ENCODE measurements around the gene EPHA10. TPM values are rescaled to one million over a fixed set of nuclear protein-coding genes. Genes with fewer than 3 reads are reported as not detected.
"Not testable (repeated sequence)": the region's sequence is repeated elsewhere in the genome, so short reads cannot be mapped to it uniquely, and the experiment has no call there.

EPHA10 gene
- total RNA-seq, 2 experiments from 2014 or later = not detected

- Mint-ChIP-seq H3K27me3 (peaks cover 6% of the 10 kb centered on the region), H3K4me1 (ENCODE audit: low read depth) (no peaks in the 10 kb centered on the region), H3K9me3 (no peaks in the 10 kb centered on the region), H3K4me3 (no peak overlapping the region), H3K36me3 (ENCODE audit: low read depth) (no peaks in the 10 kb centered on the region), H3K27ac (no peak overlapping the region)
- Histone ChIP-seq H3K27ac (ENCODE audit: low read depth in 1 of 2, low read length in 2 of 2) (no peak overlapping the region), H3K27me3 (ENCODE audit: control insufficient read depth in 1 of 2, insufficient read depth in 2 of 2, low read length in 2 of 2) (peaks cover 0 to 10% of the 10 kb centered on the region in 2 experiments), H3K4me3 (ENCODE audit: low read length) (no peak overlapping the region), H3K9me3 (ENCODE audit: control insufficient read depth in 1 of 2, insufficient read depth in 1 of 2, low read length in 2 of 2) (no peaks in the 10 kb centered on the region), H3K36me3 (ENCODE audit: insufficient read depth, low read length) (no peaks in the 10 kb centered on the region), H3K4me1 (ENCODE audit: insufficient read depth, low read length) (no peaks in the 10 kb centered on the region)
- no peak for TF ChIP-seq CTCF (IDR thresholded peaks at IDR 0.05)
- POLR2A ChIA-PET = no interaction called here
- DNase-seq = no peak
- CTCF ChIA-PET = no interaction called here
- intact Hi-C loops (cut with DNase I, micrococcal nuclease) = no loop called here
- no peak for ATAC-seq (ENCODE audit: poor library complexity)
These were observed 13.7 kb upstream of the EPHA10 start for GRCh38 chr1:37778654-37779053.

- Histone ChIP-seq H3K4me3 (ENCODE audit: low read length) (no peak overlapping the region), H3K36me3 (ENCODE audit: insufficient read depth, low read length) (no peaks in the 10 kb centered on the region), H3K27me3 (ENCODE audit: control insufficient read depth in 1 of 2, insufficient read depth in 2 of 2, low read length in 2 of 2) (peaks cover 0 to 9% of the 10 kb centered on the region in 2 experiments), H3K4me1 (ENCODE audit: insufficient read depth, low read length) (no peaks in the 10 kb centered on the region), H3K9me3 (ENCODE audit: control insufficient read depth in 1 of 2, insufficient read depth in 1 of 2, low read length in 2 of 2) (no peaks in the 10 kb centered on the region), H3K27ac (ENCODE audit: low read depth in 1 of 2, low read length in 2 of 2) (no peak overlapping the region)
- Mint-ChIP-seq H3K9me3 (no peaks in the 10 kb centered on the region), H3K4me3 (no peak overlapping the region), H3K27me3 (peaks cover 12% of the 10 kb centered on the region), H3K27ac (no peak overlapping the region), H3K4me1 (ENCODE audit: low read depth) (no peaks in the 10 kb centered on the region), H3K36me3 (ENCODE audit: low read depth) (no peaks in the 10 kb centered on the region)
- ATAC-seq (ENCODE audit: poor library complexity) (no peak), DNase-seq (no peak)
- ChIA-PET CTCF (no interaction called here), POLR2A (no interaction called here)
- TF ChIP-seq CTCF (IDR thresholded peaks at IDR 0.05) = no peak
- intact Hi-C loops (cut with DNase I, micrococcal nuclease) = no loop called here
These were observed 12.1 kb upstream of the EPHA10 start for GRCh38 chr1:37776946-37777516.

GRCh38 chr1:37771440-37771839 is 6.5 kb upstream of the EPHA10 start:
- H3K27me3 ChIP-seq (ENCODE audit: control insufficient read depth in 1 of 2, insufficient read depth in 2 of 2, low read length in 2 of 2) = peaks cover 21 to 34% of the 10 kb centered on the region in 2 experiments
- H3K36me3 Mint-ChIP-seq (ENCODE audit: low read depth); ATAC-seq (ENCODE audit: poor library complexity); H3K9me3 ChIP-seq (ENCODE audit: control insufficient read depth in 1 of 2, insufficient read depth in 1 of 2, low read length in 2 of 2); H3K27ac Mint-ChIP-seq; H3K36me3 ChIP-seq (ENCODE audit: insufficient read depth, low read length); POLR2A ChIA-PET; H3K4me3 ChIP-seq (ENCODE audit: low read length); H3K9me3 Mint-ChIP-seq; H3K4me1 ChIP-seq (ENCODE audit: insufficient read depth, low read length); H3K27ac ChIP-seq (ENCODE audit: low read depth in 1 of 2, low read length in 2 of 2); CTCF ChIA-PET; H3K4me1 Mint-ChIP-seq (ENCODE audit: low read depth); DNase-seq; intact Hi-C loops (cut with DNase I, micrococcal nuclease); H3K4me3 Mint-ChIP-seq: not testable (repeated sequence)
- peaks cover 60% of the 10 kb centered on the region for H3K27me3 Mint-ChIP-seq

GRCh38 chr1:37767488-37767887 is 2.6 kb upstream of the EPHA10 start:
- no peak for ATAC-seq (ENCODE audit: poor library complexity)
- peaks cover 13% of the 10 kb centered on the region for H3K4me1 ChIP-seq (ENCODE audit: insufficient read depth, low read length)
- Mint-ChIP-seq H3K27ac (no peak overlapping the region), H3K36me3 (ENCODE audit: low read depth) (no peaks in the 10 kb centered on the region), H3K9me3 (no peaks in the 10 kb centered on the region), H3K4me3 (no peak overlapping the region), H3K27me3 (peaks cover 86% of the 10 kb centered on the region), H3K4me1 (ENCODE audit: low read depth) (peaks cover 4% of the 10 kb centered on the region)
- peaks cover 56 to 70% of the 10 kb centered on the region in 2 experiments for H3K27me3 ChIP-seq (ENCODE audit: control insufficient read depth in 1 of 2, insufficient read depth in 2 of 2, low read length in 2 of 2)
- no peak overlapping the region for H3K27ac ChIP-seq (ENCODE audit: low read depth in 1 of 2, low read length in 2 of 2)
- TF ChIP-seq CTCF (IDR thresholded peaks at IDR 0.05) = no peak
- DNase-seq = no peak
- POLR2A ChIA-PET = no interaction called here
- H3K36me3 ChIP-seq (ENCODE audit: insufficient read depth, low read length) = no peaks in the 10 kb centered on the region
- no peak overlapping the region for H3K4me3 ChIP-seq (ENCODE audit: low read length)
- intact Hi-C loops (cut with DNase I, micrococcal nuclease) = no loop called here
- CTCF ChIA-PET = no interaction called here
- peaks cover 0 to 26% of the 10 kb centered on the region in 2 experiments for H3K9me3 ChIP-seq (ENCODE audit: control insufficient read depth in 1 of 2, insufficient read depth in 1 of 2, low read length in 2 of 2)
